GM12878 (cell line): ENCODE measurements around the gene TEC.

Experiments
- BHLHE40 ChIP-seq, 2 experiments: fragments of 450-650 bp in 1 of 2; IDR thresholded peaks; 2 replicates each; pipeline ENCODE4 v1.6.1; 2011 to 2017; ENCODE audit warnings: low read depth in 2 of 2, borderline replicate concordance in 1 of 2, improper control_type of control experiment in 1 of 2, low read length in 1 of 2, mild to moderate bottlenecking in 1 of 2
- CHD1 ChIP-seq: IDR thresholded peaks from 2 replicates; pipeline ENCODE4 v1.6.1; 2012; ENCODE audit warnings: low read depth, low read length, improper control_type of control experiment
- CREM ChIP-seq: IDR thresholded peaks from 2 replicates; pipeline ENCODE4 v1.6.1; 2014; ENCODE audit warnings: antibody characterized with exemption, low read depth
- POLR2A ChIP-seq: IDR thresholded peaks from 2 replicates; pipeline ENCODE4 v1.6.1; 2011; ENCODE audit warnings: low read depth, mild to moderate bottlenecking, low read length
- POLR2AphosphoS5 ChIP-seq: IDR thresholded peaks from 2 replicates; pipeline ENCODE4 v1.6.1; 2011; ENCODE audit warnings: mild to moderate bottlenecking, low read length, inconsistent platforms
- TF ChIP-seq, protein P1 (sequence below), 3 experiments: IDR thresholded peaks in 2 of 3; conservative IDR thresholded peaks in 1 of 3; 2 replicates each; pipeline ENCODE4 v1.5.1; 2011; ENCODE audit warnings: low read depth in 3 of 3, low read length in 3 of 3, mild to moderate bottlenecking in 3 of 3, control low read depth in 2 of 3, moderate library complexity in 2 of 3, inconsistent platforms in 1 of 3, mixed read lengths in 1 of 3; ENCODE audit not compliant: control insufficient read depth in 2 of 3, insufficient read depth in 1 of 3; ENCODE audit errors: extremely low read depth in 1 of 3
- TF ChIP-seq, protein P2 (sequence below): IDR thresholded peaks from 2 replicates; pipeline ENCODE4 v1.6.1; 2011; ENCODE audit warnings: low read depth, mild to moderate bottlenecking, low read length, moderate library complexity, borderline replicate concordance; ENCODE audit errors: extremely low read depth

DNA sequence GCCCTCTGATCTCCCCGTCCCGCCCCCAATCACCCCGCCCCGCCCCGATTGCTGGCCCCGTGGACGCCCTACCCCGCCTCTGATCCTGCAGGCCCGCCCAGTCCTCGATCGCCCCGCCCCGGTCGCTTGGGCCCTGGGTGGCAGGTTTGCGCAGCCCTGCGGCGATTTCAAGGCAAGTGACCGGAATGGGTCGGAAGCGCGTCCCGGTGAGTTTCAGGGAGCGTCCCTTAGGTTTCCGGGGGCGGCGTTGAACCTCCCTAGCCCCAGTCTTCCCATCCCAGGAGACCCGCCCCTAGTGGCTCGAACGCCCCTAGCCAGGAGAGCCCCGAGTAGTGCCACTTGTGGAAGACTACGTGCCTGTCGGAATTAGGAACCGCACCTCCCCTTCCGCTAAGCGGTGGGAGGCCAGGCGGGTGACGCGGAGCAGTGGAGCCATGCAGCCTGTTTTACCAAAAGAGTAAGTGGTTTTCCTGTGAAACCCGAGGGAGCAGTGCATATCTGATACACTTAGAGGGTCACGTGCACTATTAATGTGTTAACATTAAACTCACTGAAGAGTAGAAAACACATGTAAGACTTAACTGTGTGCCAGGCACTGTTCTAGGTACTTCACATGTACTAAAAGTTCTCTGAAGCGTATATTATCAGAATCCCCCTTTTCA is 354 bp upstream of the TEC start:
- TF ChIP-seq CREM (peak; percentile 54; the same call in 1 of the 2 replicates), POLR2A (peak; percentile 76), CHD1 (no peak), POLR2AphosphoS5 (no peak; the same call in none of the 2 replicates), BHLHE40 (IDR thresholded peaks at IDR 0.05; ENCODE audit: borderline replicate concordance in 1 of 2, low read depth in 2 of 2, low read length in 1 of 2) (peak; percentile 77 to 94)
- TF ChIP-seq, protein P1, sequence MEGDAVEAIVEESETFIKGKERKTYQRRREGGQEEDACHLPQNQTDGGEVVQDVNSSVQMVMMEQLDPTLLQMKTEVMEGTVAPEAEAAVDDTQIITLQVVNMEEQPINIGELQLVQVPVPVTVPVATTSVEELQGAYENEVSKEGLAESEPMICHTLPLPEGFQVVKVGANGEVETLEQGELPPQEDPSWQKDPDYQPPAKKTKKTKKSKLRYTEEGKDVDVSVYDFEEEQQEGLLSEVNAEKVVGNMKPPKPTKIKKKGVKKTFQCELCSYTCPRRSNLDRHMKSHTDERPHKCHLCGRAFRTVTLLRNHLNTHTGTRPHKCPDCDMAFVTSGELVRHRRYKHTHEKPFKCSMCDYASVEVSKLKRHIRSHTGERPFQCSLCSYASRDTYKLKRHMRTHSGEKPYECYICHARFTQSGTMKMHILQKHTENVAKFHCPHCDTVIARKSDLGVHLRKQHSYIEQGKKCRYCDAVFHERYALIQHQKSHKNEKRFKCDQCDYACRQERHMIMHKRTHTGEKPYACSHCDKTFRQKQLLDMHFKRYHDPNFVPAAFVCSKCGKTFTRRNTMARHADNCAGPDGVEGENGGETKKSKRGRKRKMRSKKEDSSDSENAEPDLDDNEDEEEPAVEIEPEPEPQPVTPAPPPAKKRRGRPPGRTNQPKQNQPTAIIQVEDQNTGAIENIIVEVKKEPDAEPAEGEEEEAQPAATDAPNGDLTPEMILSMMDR (IDR thresholded peaks at IDR 0.05 in 2 of 3, conservative IDR thresholded peaks at IDR 0.05 in 1 of 3; ENCODE audit: control insufficient read depth in 2 of 3, extremely low read depth in 1 of 3, insufficient read depth in 1 of 3, low read depth in 3 of 3, low read length in 3 of 3) = peak in 2 of 3 experiments; percentile 16 to 31; a peak in 2 of 6 replicates
- TF ChIP-seq, protein P2, sequence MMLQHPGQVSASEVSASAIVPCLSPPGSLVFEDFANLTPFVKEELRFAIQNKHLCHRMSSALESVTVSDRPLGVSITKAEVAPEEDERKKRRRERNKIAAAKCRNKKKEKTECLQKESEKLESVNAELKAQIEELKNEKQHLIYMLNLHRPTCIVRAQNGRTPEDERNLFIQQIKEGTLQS = no peak
